PC-3 (cell line): ENCODE data around the gene COL21A1.

Experiments
- EZH2 ChIP-seq: fragments of 300-600 bp; sonication (generic); IDR thresholded peaks from one replicate; pipeline ENCODE4 v1.6.1; 2017; ENCODE audit warnings: antibody characterized with exemption, mild to moderate bottlenecking, low read length; ENCODE audit not compliant: unreplicated experiment
- EZH2phosphoT487 ChIP-seq: fragments of 300-600 bp; sonication (generic); IDR thresholded peaks from 2 replicates; pipeline ENCODE4 v1.6.1; 2018; ENCODE audit warnings: mild to moderate bottlenecking, antibody characterized with exemption, low read length, borderline replicate concordance
- TF ChIP-seq, protein P1 (sequence below): fragments of 300-600 bp; sonication (generic); conservative IDR thresholded peaks from 2 replicates; pipeline ENCODE4 v1.5.1; 2017; ENCODE audit warnings: antibody characterized with exemption, low read depth, mild to moderate bottlenecking, low read length

GRCh38 chr6:56280126-56280525 lies 32.7 kb upstream of the COL21A1 start:
- TF ChIP-seq, protein P1, sequence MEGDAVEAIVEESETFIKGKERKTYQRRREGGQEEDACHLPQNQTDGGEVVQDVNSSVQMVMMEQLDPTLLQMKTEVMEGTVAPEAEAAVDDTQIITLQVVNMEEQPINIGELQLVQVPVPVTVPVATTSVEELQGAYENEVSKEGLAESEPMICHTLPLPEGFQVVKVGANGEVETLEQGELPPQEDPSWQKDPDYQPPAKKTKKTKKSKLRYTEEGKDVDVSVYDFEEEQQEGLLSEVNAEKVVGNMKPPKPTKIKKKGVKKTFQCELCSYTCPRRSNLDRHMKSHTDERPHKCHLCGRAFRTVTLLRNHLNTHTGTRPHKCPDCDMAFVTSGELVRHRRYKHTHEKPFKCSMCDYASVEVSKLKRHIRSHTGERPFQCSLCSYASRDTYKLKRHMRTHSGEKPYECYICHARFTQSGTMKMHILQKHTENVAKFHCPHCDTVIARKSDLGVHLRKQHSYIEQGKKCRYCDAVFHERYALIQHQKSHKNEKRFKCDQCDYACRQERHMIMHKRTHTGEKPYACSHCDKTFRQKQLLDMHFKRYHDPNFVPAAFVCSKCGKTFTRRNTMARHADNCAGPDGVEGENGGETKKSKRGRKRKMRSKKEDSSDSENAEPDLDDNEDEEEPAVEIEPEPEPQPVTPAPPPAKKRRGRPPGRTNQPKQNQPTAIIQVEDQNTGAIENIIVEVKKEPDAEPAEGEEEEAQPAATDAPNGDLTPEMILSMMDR, result no peak
- TF ChIP-seq EZH2 (no peak), EZH2phosphoT487 (no peak)
